Erythroblast (primary cell): ENCODE data around the gene ANKRD52.
A peak's percentile ranks its signal among the peaks of the same experiment; 100 is the strongest.
"Not testable (repeated sequence)": the region's sequence is repeated elsewhere in the genome, so short reads cannot be mapped to it uniquely, and the experiment has no call there.

Experiments
- DNase-seq, 2 experiments: peaks; one replicate each; lab custom pipeline; 2025; lab: John Stamatoyannopoulos, UW
- GATA1 ChIP-seq: IDR thresholded peaks from 2 replicates; pipeline ENCODE4 v1.6.1; 2011; ENCODE audit warnings: low read depth, mild to moderate bottlenecking, control low read depth, low read length, moderate library complexity
- POLR2A ChIP-seq: IDR thresholded peaks from 2 replicates; pipeline ENCODE4 v1.6.1; 2011; ENCODE audit warnings: mild to moderate bottlenecking, low read length

Gene ANKRD52

DNA sequence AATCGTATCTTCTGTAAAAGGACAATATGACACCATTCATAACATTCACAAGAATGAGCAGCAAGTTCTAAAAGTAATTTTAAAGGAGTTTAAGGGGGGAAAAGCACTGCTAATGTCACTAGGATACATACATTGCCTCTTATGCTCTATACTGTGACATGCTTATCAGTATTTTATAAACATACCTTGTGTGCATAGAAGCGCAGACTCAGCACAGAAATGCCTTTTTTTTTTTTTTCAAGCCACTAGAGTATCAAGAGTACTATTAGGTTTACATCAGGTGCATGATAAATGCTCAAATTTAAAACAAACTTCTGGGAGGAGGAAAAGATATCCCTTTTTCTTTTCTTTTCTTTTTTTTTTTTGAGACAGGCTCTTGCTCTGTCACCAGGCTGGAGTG lies 55.3 kb downstream of the ANKRD52 start:
- no peak for DNase-seq
- TF ChIP-seq POLR2A (no peak), GATA1 (no peak)

DNA sequence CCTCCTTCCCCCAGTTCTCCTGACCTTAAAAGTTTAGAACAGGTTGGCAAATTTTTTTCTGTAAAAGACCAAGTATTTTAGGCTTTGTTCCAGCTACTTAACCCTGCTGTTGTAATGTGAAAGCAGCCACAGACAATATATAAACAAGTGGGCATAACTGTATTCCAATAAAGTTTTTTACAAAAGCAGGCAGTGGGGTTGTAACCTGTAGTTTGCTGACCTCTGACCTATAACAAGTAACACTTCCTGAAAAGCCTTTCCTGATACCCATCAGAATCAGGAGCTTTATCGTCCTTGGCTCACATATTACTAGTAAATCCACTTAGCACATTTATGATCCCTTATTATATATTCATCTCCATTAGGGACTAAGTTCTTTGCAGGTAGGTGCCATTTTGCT lies 55.8 kb downstream of the ANKRD52 start:
- TF ChIP-seq GATA1 (no peak), POLR2A (no peak)
- DNase-seq = no peak

DNA sequence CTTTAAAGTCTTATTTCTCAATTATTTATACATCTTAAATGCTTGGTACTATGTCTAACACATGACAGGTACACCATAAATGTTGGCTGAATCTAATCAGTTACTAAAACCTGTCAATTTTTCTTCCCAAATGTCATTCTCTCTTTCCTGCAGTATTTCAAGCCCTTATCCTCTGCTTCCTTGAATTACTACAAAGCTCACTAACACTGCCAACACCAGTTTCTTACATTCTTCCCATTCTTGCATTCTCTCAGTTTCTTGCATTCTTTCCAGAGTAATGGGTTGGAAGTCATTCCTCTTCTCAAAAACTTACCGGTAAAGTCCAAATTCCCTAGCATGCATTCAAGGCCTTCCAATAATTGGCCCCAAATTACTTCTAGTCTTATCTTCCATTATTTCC lies 59.3 kb downstream of the ANKRD52 start:
- no peak for DNase-seq
- TF ChIP-seq GATA1 = no peak
- no peak for TF ChIP-seq POLR2A

DNA sequence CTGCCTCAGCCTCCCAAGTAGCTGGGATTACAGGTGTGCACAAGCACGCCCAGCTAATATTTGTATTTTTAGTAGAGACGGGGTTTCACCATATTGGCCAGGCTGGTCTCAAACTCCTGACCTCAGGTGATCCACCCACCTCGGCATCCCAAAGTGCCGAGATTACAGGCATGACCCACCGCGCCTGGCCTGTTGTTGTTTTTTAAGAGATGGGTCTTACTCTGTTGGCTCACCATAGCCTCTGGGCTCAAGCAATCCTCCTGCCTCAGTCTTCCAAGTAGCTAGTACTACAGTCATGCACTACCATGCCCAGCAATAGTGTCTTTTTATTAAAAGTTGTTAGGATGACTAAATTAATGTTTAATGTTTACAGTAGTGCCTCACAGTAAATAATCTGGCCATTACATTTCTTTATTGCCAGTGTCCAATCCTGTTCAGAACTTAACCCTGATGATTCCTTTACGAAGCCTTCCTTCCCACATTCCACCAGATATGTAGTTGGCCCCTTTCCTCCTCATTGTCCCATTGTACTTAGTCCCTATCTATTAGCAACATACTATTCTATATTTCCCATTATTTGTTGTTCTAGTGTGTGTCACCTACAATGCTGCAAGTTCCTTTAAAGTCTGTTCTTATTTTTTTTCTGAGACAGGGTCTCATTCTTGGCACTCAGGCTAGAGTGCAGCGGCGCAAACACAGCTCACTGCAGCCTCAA lies 60.1 kb downstream of the ANKRD52 start:
- TF ChIP-seq POLR2A (no peak), GATA1 (no peak)
- DNase-seq = no peak

DNA sequence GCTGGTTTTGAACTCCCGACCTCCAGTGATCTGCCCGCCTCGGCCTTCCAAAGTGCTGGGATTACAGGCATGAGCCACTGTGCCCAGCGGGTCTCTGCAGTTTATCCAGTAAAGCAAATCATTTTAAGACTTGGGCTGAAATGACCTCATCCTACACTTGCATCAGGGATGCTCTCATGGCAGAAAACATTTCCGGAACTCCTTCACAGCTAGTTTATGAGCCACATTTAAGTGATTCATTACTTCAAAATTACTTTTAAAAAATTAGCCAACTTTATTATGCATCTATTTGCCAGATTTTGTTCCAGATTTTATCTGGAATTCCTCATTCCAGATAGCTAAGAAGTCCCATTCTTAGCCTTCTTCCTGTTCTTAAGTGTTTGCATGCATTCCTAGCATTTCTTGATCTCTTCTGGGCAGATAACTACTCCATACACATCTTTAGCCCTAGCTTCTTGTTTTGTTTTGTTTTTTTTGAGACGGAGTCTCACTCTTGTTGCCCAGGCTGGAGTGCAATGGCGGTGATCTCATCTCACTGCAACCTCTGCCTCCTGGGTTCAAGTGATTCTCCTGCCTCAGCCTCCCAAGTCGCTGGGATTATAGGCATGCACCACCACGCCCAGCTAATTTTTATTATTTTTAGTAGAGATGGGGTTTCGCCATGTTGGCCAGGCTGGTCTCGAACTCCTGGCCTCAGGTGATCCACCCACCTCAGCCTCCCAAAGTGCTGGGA lies 61.2 kb downstream of the ANKRD52 start:
- not testable (repeated sequence) for DNase-seq

DNA sequence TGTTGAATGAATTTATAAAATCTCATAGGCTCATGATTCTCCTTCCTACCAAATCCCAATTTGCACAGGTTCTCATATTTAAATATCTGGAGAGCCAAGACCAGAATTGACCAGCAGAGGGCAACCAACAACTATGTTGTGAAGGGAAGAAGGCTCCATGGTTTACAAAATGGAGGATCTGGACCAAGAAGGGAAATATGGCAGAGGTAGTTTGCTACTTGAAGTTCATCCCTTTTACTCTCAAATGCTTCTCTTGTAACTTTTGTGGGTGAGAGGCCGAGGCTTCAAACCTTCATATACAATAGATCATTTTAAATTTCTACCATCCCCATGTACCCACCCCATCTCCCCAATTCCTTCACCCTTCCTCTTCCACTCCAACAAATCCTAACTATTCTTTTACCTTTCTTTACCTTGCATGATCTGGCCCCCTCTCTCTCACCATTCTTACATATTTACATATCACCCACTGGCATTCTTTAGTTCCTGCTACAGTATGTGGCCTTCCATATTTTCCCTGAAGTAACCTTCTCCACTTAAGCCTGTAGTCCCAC lies 65.1 kb downstream of the ANKRD52 start:
- peak; percentile 87 to 93 for DNase-seq
- TF ChIP-seq POLR2A (no peak), GATA1 (no peak)

DNA sequence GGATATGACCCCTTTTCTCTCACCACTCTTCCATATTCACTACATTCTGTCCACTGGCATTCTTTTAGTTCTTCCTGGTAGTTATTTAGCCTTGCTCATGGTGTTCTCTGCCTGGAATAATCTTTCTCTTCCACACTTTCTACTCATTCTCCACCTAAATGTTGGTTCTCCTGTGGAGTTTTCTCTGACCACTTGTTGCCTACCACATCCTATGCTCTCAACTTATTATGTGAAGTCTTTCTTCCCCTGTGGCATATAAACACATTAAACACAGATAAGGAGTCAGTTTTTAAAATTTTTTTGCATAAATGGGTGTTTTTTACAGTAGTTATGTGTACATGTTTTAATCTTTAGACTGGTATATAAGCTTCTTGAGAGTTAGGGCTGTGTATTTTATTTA lies 65.6 kb downstream of the ANKRD52 start:
- TF ChIP-seq GATA1 (no peak), POLR2A (no peak)
- DNase-seq = no peak

DNA sequence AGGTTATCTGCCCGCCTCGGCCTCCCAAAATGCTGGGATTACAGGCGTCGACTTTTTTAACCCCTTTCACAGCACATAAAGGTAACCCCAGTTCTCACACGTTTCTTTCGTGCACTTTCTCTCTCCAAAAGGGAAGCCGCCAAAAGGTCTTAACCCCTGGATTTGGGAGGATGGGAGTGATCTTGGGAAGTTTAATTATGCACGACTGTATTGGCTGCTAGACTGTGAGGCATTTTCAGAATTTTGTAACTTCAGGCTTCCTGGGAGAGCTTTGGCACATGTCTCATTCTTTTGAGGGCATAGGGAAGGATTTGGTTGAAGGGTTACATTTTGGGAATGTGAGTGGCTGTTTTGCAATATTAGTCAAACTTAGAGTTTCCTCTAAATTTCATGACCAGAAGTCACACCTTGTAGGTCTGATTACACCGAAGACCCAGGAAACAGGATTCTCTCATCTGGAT lies 67.5 kb downstream of the ANKRD52 start:
- DNase-seq = no peak
- TF ChIP-seq GATA1 (no peak), POLR2A (no peak)

DNA sequence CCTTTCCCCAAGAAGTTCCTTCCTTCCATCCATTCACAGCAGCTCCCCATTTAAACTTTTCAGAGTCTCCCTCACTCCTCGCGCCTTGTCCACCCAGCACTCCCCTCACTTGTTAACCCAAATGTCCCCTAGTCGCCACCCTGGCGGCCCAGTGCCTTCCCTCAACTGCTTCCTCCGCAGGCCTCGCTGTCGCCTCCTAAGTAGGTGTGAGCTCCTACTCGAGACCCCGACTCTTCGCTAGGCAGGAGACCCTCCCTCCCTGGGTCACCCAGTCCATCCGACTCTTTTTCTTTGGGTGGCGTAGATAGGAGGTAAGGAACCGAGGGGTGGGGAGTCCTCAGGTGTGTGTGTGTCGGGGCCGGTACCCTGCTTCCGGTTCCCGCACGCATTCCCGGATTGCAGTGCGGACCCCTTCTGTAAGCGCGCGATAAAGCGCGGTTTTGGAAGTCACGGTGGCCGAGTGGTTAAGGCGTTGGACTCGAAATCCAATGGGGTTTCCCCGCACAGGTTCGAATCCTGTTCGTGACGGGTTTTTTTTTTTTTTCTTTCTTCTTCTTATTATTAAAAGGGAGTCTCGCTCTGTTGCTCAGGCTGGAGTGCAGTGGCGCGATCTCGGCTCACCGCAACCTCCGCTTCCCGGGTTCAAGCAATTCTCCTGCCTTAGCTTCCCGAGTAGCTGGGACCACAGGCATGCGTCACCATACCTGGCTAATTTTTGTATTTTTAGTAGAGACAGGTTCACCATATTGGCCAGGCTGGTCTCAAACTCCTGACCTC lies 68.1 kb downstream of the ANKRD52 start:
- TF ChIP-seq GATA1 (no peak), POLR2A (peak; percentile 42)
- peak; percentile 90 to 93 for DNase-seq

DNA sequence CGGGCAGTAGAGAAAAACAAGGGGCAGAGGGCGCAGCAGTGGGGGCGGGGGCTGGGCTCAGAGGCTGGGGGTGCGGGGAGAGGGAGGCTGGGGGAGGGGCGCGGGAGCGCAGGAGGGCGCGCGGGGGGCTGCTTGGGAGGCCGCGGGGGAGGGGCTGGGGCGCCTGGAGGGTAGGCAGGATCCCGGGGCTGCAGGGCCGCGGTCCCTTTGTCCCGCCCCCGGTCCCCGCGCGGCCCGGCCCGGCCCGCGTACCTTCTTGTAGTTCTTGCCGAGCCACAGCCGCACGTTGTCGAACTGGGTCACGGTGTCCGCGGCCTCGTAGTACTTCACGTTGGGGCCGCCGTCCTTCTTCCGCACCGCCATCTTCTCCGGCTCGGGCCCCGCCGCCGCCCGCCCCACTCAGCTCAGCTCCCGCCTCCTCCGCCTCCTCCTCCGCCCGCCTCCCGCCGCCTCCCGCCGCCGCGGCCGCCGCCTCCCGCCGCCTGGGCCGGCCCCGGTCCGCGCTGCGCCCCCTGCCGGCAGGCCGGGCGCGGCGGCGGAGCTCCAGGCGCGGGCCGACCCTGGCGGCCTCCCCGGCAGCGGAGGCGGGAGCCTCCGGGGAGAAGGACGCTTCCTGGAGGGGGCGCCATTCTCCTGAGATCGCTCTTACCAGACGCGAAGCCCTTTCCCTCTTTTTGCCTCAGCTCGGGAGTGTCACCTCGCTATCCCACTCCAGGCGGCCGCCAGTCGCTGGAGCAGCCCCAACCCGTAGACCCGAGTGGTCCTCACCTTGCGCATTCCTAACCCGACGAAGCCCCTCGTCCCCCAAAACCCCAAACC lies 68.9 kb downstream of the ANKRD52 start, which contains the start of gene SMARCC2:
Gene SMARCC2 (minus strand): TSS at position 385 of the 819 bp plus-strand sequence. CDS start 22 bp downstream, at position 363.
- TF ChIP-seq POLR2A = no peak
- no peak for TF ChIP-seq GATA1

DNA sequence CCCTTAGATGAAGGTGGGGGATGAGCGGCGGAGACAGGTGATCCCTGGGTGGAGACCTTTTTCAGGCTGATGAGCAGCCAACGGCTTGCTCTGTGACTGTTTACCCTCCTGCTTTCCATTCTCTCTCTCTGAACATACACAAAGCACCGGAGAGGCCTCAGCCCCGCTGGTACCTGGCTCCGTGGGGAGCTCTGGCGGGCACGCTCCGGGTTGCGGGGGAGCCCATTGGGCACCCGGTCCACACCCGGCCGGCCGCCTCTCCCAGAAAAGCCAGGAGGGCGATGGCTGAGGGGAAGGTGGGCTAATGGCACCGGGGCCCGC lies 69.4 kb downstream of the ANKRD52 start:
- no peak for DNase-seq
- TF ChIP-seq POLR2A = no peak

More for the DNA sequence above, 68.9 kb downstream of the ANKRD52 start, which contains the start of gene SMARCC2:
- peak; percentile 90 to 96 for DNase-seq

DNA sequence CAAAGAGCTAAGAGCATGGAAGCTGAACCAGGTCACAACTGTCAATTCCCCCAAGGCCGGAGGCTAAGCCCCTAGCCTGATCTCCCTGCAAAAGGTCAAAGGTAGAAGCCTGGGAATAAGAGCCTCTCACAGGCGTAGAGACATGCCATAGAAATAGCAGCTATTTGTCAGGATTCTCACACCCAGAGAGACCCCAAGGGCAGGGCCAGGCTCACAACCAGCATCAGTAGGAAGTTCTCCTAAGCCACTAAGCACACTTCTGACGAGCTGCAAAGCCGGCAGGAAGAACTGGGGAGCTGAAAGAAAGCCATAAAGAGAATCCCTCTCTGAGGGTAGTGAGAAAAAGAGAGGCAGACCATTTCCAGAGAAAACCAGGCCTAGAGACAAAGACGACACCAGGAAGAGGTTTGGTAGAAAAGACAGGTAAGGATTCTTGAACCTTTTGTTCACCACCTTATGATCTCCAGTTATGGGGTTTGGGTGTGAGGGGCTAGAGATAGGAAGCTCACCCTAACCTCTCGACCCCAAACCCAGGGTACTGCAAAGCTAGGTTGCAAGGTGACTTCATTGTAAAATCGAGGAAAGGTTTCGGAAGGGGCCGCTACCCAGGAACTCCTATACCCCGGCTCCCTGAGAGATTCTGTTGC lies 69.9 kb downstream of the ANKRD52 start:
- peak; percentile 34 to 55 for DNase-seq

More for the DNA sequence above, 69.9 kb downstream of the ANKRD52 start:
- TF ChIP-seq GATA1 = no peak
- TF ChIP-seq POLR2A = no peak
